Astrocyte of the cerebellum (primary cell): ENCODE results near the gene RPS6KA2.

Experiments used
- DNase-seq: peaks from one replicate; pipeline ENCODE4 v3.0.0-alpha.2; 2011; ENCODE audit warnings: low read depth
- H3K4me3 ChIP-seq: 2 replicates; pipeline ENCODE4 v1.5.1; 2011; ENCODE audit warnings: mild to moderate bottlenecking, low read depth, low read length, moderate library complexity
- CTCF ChIP-seq: IDR thresholded peaks from 2 replicates; pipeline ENCODE4 v1.5.1; 2012; ENCODE audit warnings: low read length, low read depth, moderate library complexity, mild to moderate bottlenecking; ENCODE audit errors: missing control alignments
- in situ Hi-C: cut with HindIII; loops from 2 replicates; pipeline ENCODE4 v1.10.0; 2017; ENCODE audit warnings: low sequenced_read_pairs

RPS6KA2 gene

GRCh38 chr6:166650824-166651807 is 24.1 kb upstream of the RPS6KA2 start:
- DNase-seq, result no peak
- no peak overlapping the region for H3K4me3 ChIP-seq
- TF ChIP-seq CTCF, result no peak
- in situ Hi-C loops, result no loop called here

GRCh38 chr6:166650047-166650446 is 23.0 kb upstream of the RPS6KA2 start:
- no peak for DNase-seq
- in situ Hi-C loops, result no loop called here
- TF ChIP-seq CTCF, result no peak
- no peak overlapping the region for H3K4me3 ChIP-seq

- no peak overlapping the region for H3K4me3 ChIP-seq
- in situ Hi-C loops, result no loop called here
- DNase-seq, result no peak
- TF ChIP-seq CTCF, result no peak
These were observed 21.8 kb upstream of the RPS6KA2 start for GRCh38 chr6:166648846-166649245.

GRCh38 chr6:166647896-166648295 is 20.8 kb upstream of the RPS6KA2 start:
- no peak for DNase-seq
- no peak overlapping the region for H3K4me3 ChIP-seq
- in situ Hi-C loops, result no loop called here
- no peak for TF ChIP-seq CTCF

- no peak for DNase-seq
- no peak for TF ChIP-seq CTCF
- in situ Hi-C loops, result no loop called here
- H3K4me3 ChIP-seq, result no peak overlapping the region
These were observed 19.7 kb upstream of the RPS6KA2 start for GRCh38 chr6:166646716-166647115.

GRCh38 chr6:166645896-166646295 is 18.8 kb upstream of the RPS6KA2 start:
- in situ Hi-C loops, result no loop called here
- no peak for TF ChIP-seq CTCF
- H3K4me3 ChIP-seq, result no peak overlapping the region
- no peak for DNase-seq
